GM12872 (cell line): ENCODE measurements around the gene ENG.

Experiments used
- TF ChIP-seq, protein P1 (sequence below): IDR thresholded peaks from 3 replicates; pipeline ENCODE4 v1.5.1; 2011; ENCODE audit warnings: low read depth, mild to moderate bottlenecking, low read length, moderate library complexity; ENCODE audit not compliant: insufficient read depth

ENG gene

DNA sequence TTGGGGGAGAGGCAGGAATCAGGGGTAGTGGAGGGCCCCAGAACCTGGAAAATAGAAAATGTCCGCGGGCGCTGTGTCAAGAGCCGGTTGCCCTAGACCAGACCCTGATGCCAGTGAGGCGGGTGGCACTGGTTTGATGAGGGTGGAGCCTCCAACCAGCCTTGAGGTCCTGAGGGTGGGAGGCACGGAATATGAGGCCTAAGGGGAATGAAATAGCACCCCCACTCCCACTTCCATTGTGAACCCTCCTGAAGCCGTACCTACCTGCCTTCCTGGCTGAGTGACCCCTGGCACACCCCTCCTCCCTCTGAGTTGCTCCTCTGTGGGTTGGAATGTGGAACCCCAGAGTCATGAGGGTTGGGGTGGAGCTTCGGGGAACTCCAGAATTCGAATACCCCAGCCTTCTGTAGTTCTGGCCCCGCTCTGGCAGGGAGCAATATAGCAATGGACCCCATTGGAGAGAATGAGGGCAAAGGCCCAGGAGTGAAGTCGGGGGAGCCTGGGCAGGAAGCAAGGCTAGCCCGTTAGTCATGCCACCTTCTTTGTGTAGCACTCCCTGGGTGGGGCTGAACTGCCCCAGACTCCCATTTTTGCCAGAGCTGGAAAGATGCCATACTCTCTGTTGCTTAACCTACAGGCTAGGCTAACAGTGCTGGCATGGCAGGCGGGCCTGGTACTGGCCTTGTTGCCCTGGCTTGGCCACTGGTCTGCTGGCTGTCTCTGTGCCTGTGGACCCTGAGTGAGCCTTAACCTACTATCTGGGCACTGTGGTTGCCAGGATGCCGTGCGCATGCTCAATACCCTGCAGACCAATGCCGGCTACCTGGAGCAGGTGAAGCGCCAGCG lies 50.7 kb downstream of the ENG start:
- TF ChIP-seq, protein P1, sequence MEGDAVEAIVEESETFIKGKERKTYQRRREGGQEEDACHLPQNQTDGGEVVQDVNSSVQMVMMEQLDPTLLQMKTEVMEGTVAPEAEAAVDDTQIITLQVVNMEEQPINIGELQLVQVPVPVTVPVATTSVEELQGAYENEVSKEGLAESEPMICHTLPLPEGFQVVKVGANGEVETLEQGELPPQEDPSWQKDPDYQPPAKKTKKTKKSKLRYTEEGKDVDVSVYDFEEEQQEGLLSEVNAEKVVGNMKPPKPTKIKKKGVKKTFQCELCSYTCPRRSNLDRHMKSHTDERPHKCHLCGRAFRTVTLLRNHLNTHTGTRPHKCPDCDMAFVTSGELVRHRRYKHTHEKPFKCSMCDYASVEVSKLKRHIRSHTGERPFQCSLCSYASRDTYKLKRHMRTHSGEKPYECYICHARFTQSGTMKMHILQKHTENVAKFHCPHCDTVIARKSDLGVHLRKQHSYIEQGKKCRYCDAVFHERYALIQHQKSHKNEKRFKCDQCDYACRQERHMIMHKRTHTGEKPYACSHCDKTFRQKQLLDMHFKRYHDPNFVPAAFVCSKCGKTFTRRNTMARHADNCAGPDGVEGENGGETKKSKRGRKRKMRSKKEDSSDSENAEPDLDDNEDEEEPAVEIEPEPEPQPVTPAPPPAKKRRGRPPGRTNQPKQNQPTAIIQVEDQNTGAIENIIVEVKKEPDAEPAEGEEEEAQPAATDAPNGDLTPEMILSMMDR: no peak

DNA sequence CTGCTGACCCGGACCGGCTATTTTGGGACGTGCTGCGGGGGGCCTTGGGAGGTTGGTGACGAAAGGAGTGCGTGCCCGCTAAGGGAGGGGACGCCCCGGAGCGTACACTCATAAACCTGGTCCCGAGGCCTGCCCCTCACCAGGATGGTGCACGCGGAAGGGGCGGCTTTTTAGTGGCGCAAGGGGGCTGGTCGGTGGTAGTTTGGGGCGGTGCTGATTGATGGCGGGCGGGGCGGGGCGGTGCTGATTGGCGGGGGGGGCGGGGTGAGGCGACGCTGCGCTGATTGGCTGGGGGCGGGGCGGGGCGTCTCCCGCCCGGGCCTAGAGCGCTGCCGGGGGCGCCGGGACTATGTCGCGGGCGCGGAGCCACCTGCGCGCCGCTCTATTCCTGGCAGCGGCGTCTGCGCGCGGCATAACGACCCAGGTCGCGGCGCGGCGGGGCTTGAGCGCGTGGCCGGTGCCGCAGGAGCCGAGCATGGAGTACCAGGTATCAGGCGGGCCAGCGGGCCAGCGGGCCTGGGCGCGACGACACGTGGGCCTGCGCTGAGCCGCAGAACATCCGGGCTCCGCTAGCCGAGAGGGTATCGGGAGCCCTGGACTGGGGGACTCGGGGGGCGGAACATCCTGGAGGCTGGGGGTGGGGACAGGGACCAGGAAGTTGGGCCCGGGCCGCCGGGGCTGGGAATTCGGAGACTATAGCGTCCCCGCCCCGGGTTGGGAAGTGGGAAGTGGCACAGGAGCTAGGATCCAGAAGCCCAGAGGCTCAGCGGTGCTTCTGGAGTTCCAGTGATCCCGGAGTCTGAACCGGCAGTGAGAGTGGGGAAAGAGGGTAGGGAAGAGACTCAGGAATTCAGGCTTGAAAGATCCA lies 51.6 kb downstream of the ENG start, which contains the start of gene FPGS:
FPGS (plus strand) TSS at position 307 of the 868 bp plus-strand sequence; CDS start at position 350, 43 bp downstream.
- TF ChIP-seq, protein P1: no peak

DNA sequence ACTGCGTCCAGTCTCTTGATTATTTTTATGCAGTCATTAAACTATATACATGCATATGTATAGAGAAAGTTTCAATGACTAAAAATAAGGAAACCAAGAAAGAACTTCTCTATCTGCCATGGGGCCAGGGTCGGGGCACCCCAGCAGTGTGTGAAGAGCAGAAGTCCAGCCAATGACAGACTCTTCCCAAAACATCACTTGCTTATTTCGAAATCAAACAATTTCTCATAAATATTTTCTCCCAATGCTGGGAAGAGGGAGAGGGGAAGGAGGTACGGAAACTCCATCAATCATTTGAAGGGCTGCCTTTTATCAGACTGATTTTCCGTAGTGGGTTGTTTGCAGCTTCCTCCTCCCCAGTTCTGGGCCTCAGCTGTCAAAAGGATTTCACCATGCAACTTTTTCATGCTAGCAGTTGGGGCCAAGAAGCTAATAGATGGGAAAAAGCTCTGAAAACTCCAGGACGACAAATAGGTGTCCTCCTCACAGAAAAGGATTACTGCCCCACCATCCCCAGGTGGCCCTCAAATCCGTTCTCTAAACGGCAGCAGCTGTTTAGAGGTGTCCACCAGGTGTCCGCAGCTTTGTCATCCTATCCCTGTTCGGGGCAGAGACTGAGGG lies 52.4 kb downstream of the ENG start:
- TF ChIP-seq, protein P1: 0 out of 3 replicates have a peak, but pooled peaks have one; percentile 18

DNA sequence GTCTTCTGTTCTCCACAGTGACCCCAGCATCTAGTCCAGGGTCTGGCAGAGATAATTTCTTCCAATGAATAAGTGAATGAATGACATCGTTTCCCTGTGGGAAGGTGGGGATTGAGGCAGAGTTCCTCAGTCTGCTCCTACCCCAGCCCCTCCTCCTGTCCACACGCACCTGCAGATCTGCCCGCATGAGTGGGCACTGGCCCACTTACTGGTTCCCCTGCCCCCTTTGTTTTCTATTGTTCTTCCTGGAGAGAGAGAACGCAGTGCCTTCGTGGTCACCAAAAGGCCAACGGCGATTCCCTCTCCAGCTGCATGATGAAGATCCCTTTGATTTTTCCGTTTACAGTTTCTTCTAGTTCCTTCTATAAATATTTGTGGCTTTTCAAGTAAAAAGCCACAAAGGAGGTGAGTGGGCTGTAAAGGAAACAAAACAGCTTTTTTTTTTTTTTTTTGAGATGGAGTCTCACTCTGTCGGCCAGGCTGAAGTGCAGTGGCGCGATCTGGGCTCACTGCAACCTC lies 57.5 kb downstream of the ENG start:
- TF ChIP-seq, protein P1: no peak

DNA sequence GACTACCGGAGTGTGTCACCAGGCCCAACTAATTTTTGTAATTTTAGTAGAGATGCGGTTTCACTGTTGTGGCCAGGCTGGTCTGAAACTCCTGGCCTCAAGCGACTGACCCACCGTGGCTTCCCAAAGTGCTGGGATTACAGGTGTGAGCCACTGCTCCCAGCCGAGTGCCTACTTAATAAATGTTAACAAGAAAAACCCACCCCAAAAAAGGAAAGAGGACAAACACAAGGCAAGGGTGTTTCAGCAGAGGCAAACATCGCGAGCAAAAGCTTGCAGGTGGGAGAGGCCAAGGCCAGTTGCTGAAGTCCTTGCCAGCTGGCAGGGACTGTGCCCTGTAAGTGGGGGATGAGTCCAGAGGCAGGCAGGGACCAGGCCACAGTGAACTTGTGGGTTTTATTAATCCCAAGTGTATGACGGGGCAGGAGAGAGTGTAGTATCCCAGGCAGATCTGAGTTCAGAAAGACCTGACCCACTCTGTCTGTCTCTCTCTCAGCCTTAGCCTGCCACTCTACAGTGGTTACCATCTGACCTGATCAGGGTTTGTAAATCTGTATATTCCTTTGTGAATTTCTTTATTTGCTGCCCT lies 58.1 kb downstream of the ENG start:
- TF ChIP-seq, protein P1: no peak

- TF ChIP-seq, protein P1: no peak
Measured at GRCh38 chr9:127794001-127794791, 60.3 kb downstream of the ENG start.
